Mesodermal cell (in vitro differentiated cells): Measurements from ENCODE around the gene TSEN54.

Experiments used
- H3K27ac ChIP-seq: 2 replicates; pipeline ENCODE4 v1.7.0; 2013; ENCODE audit warnings: mild to moderate bottlenecking, low read depth, low read length, moderate library complexity; ENCODE audit not compliant: severe bottlenecking
- H3K36me3 ChIP-seq: 2 replicates; pipeline ENCODE4 v1.7.1; 2013; ENCODE audit warnings: mild to moderate bottlenecking, low read length, moderate library complexity; ENCODE audit not compliant: control insufficient read depth, insufficient read depth
- H3K4me1 ChIP-seq: one replicate; pipeline ENCODE4 v1.7.1; 2013; ENCODE audit warnings: mild to moderate bottlenecking, low read length; ENCODE audit not compliant: insufficient read depth, control insufficient read depth, poor library complexity, severe bottlenecking
- H3K4me3 ChIP-seq: 2 replicates; pipeline ENCODE4 v1.7.0; 2013; ENCODE audit warnings: low read length, control low read depth, mild to moderate bottlenecking; ENCODE audit not compliant: insufficient read depth, poor library complexity, severe bottlenecking; ENCODE audit errors: extremely low read depth
- H3K9me3 ChIP-seq: 2 replicates; pipeline ENCODE4 v1.7.1; 2013; ENCODE audit warnings: mild to moderate bottlenecking, low read length, moderate library complexity; ENCODE audit not compliant: control insufficient read depth
- WGBS, 2 experiments: methylation state at CpG; one replicate each; pipeline ENCODE4 v1.1.5; 2013; ENCODE audit warnings: missing lambda C conversion rate in 2 of 2; ENCODE audit not compliant: insufficient coverage in 2 of 2; 5-methylcytosine and 5-hydroxymethylcytosine counted together

TSEN54 gene

GRCh38 chr17:75557075-75557851 lies 40.9 kb downstream of the TSEN54 start:
- no peaks in the 10 kb centered on the region for H3K9me3 ChIP-seq
- H3K27ac ChIP-seq, result no peak overlapping the region
- H3K4me1 ChIP-seq, result peaks cover 28% of the 10 kb centered on the region
- peaks cover 2% of the 10 kb centered on the region for H3K36me3 ChIP-seq
- WGBS, 2 experiments, result 86 to 88% methylated on average over 12 of the region's 15 CpGs
- no peak overlapping the region for H3K4me3 ChIP-seq

GRCh38 chr17:75557852-75558665 lies 41.7 kb downstream of the TSEN54 start:
- Histone ChIP-seq H3K4me3 (no peak overlapping the region), H3K36me3 (peaks cover 2% of the 10 kb centered on the region), H3K4me1 (peaks cover 21% of the 10 kb centered on the region), H3K9me3 (no peaks in the 10 kb centered on the region), H3K27ac (no peak overlapping the region)
- WGBS, 2 experiments, result 90 to 92% methylated on average over 12 to 17 of the region's 18 CpGs

- Histone ChIP-seq H3K27ac (no peak overlapping the region), H3K9me3 (no peaks in the 10 kb centered on the region), H3K4me3 (no peak overlapping the region), H3K4me1 (peaks cover 12% of the 10 kb centered on the region), H3K36me3 (peaks cover 6% of the 10 kb centered on the region)
- 95 to 97% methylated on average over 20 to 22 of the region's 38 CpGs for WGBS, 2 experiments
Observed at GRCh38 chr17:75558666-75559530, 42.6 kb downstream of the TSEN54 start.

- WGBS, 2 experiments, result 96 to 98% methylated on average over 5 to 6 of the region's 9 CpGs
Observed at GRCh38 chr17:75559958-75560533, 43.7 kb downstream of the TSEN54 start.

GRCh38 chr17:75561927-75562603 lies 45.7 kb downstream of the TSEN54 start:
- 87 to 100% methylated on average over 3 of the region's 5 CpGs for whole genome bisulfite sequencing, 2 experiments
- Histone ChIP-seq H3K27ac (no peak overlapping the region), H3K36me3 (peaks cover 16% of the 10 kb centered on the region), H3K9me3 (no peaks in the 10 kb centered on the region), H3K4me1 (peaks cover 9% of the 10 kb centered on the region), H3K4me3 (no peak overlapping the region)

More at GRCh38 chr17:75559958-75560533, 43.7 kb downstream of the TSEN54 start:
- Histone ChIP-seq H3K27ac (no peak overlapping the region), H3K4me1 (peaks cover 10% of the 10 kb centered on the region), H3K9me3 (no peaks in the 10 kb centered on the region), H3K4me3 (no peak overlapping the region), H3K36me3 (peaks cover 12% of the 10 kb centered on the region)

GRCh38 chr17:75563063-75563758 lies 46.9 kb downstream of the TSEN54 start:
- H3K9me3 ChIP-seq, result no peaks in the 10 kb centered on the region
- WGBS, 2 experiments, result 92 to 94% methylated on average over 26 to 28 of the region's 28 CpGs
- peaks cover 16% of the 10 kb centered on the region for H3K36me3 ChIP-seq
- no peaks in the 10 kb centered on the region for H3K4me1 ChIP-seq
- H3K4me3 ChIP-seq, result no peak overlapping the region
- no peak overlapping the region for H3K27ac ChIP-seq

GRCh38 chr17:75564195-75564594 lies 47.9 kb downstream of the TSEN54 start:
- 95 to 96% methylated on average over 11 of the region's 11 CpGs for WGBS, 2 experiments
- H3K9me3 ChIP-seq, result no peaks in the 10 kb centered on the region

GRCh38 chr17:75565066-75565465 lies 48.7 kb downstream of the TSEN54 start:
- H3K27ac ChIP-seq, result no peak overlapping the region
- H3K4me1 ChIP-seq, result no peaks in the 10 kb centered on the region
- WGBS, 2 experiments, result 67 to 87% methylated on average over 6 to 7 of the region's 7 CpGs
- no peaks in the 10 kb centered on the region for H3K9me3 ChIP-seq
- no peak overlapping the region for H3K4me3 ChIP-seq
- peaks cover 16% of the 10 kb centered on the region for H3K36me3 ChIP-seq

More at GRCh38 chr17:75564195-75564594, 47.9 kb downstream of the TSEN54 start:
- no peak overlapping the region for H3K27ac ChIP-seq
- H3K36me3 ChIP-seq, result peaks cover 16% of the 10 kb centered on the region
- H3K4me1 ChIP-seq, result no peaks in the 10 kb centered on the region
- H3K4me3 ChIP-seq, result no peak overlapping the region

- WGBS, 2 experiments, result 93 to 97% methylated on average over 6 of the region's 6 CpGs
- Histone ChIP-seq H3K4me1 (peaks cover 5% of the 10 kb centered on the region), H3K27ac (no peak overlapping the region), H3K36me3 (peaks cover 16% of the 10 kb centered on the region), H3K9me3 (no peaks in the 10 kb centered on the region), H3K4me3 (no peak overlapping the region)
Observed at GRCh38 chr17:75565618-75566017, 49.3 kb downstream of the TSEN54 start.
